Hematopoietic multipotent progenitor cell treated with erythropoietin and hydrocortisone succinate and interleukin-3 and kit ligand, for 4 days (in vitro differentiated cells): ENCODE results near the gene PLEKHB2.
"Not testable (repeated sequence)": the region's sequence is repeated elsewhere in the genome, so short reads cannot be mapped to it uniquely, and the experiment has no call there.

Source experiments
- DNase-seq: peaks from one replicate; pipeline ENCODE4 v3.0.0-alpha.2; 2015

Gene PLEKHB2

GRCh38 chr2:131145040-131145439, 39.9 kb downstream of the PLEKHB2 start:
- DNase-seq, result no peak

GRCh38 chr2:131146231-131146630, 41.1 kb downstream of the PLEKHB2 start:
- DNase-seq, result peak; percentile 82

- no peak for DNase-seq
These were observed 41.6 kb downstream of the PLEKHB2 start for GRCh38 chr2:131146749-131147148.

- no peak for DNase-seq
These were observed 43.3 kb downstream of the PLEKHB2 start for GRCh38 chr2:131148426-131148825.

- not testable (repeated sequence) for DNase-seq
These were observed 45.0 kb downstream of the PLEKHB2 start for GRCh38 chr2:131150109-131150508.

GRCh38 chr2:131151398-131151797, 46.3 kb downstream of the PLEKHB2 start:
- DNase-seq, result no peak

GRCh38 chr2:131152074-131152473, 46.9 kb downstream of the PLEKHB2 start:
- no peak for DNase-seq

- no peak for DNase-seq
These were observed 48.4 kb downstream of the PLEKHB2 start for GRCh38 chr2:131153529-131153928.

GRCh38 chr2:131154071-131154531, 49.0 kb downstream of the PLEKHB2 start:
- peak; percentile 83 for DNase-seq

- no peak for DNase-seq
These were observed 49.5 kb downstream of the PLEKHB2 start for GRCh38 chr2:131154647-131155046.

GRCh38 chr2:131155208-131155855, 50.2 kb downstream of the PLEKHB2 start:
- no peak for DNase-seq

- DNase-seq, result no peak
These were observed 51.5 kb downstream of the PLEKHB2 start for GRCh38 chr2:131156452-131157149.

GRCh38 chr2:131165562-131165961, 60.4 kb downstream of the PLEKHB2 start:
- DNase-seq, result not testable (repeated sequence)

- DNase-seq, result no peak
These were observed 63.4 kb downstream of the PLEKHB2 start for GRCh38 chr2:131168538-131168937.

- not testable (repeated sequence) for DNase-seq
These were observed 72.9 kb downstream of the PLEKHB2 start for GRCh38 chr2:131178050-131178449.

GRCh38 chr2:131178721-131179418, 73.7 kb downstream of the PLEKHB2 start:
- not testable (repeated sequence) for DNase-seq

- DNase-seq, result not testable (repeated sequence)
These were observed 76.3 kb downstream of the PLEKHB2 start for GRCh38 chr2:131181451-131181850.

- peak; percentile 5 for DNase-seq
These were observed 88.3 kb downstream of the PLEKHB2 start for GRCh38 chr2:131193421-131193820.

GRCh38 chr2:131196186-131196585, 91.0 kb downstream of the PLEKHB2 start:
- peak; percentile 3 for DNase-seq
